HG03342 (cell line): Measurements from ENCODE around the gene QKI.

Source experiments
- ATAC-seq: cut with Tn5 transposase; IDR thresholded peaks from one replicate; pipeline ENCODE4 v1.9.1; 2021; ENCODE audit warnings: mild to moderate bottlenecking, moderate library complexity; ENCODE audit not compliant: unreplicated experiment

Gene QKI

GRCh38 chr6:163390770-163391169 is 23.7 kb upstream of the QKI start:
- ATAC-seq = no peak

GRCh38 chr6:163391985-163392384 is 22.5 kb upstream of the QKI start:
- no peak for ATAC-seq

DNA sequence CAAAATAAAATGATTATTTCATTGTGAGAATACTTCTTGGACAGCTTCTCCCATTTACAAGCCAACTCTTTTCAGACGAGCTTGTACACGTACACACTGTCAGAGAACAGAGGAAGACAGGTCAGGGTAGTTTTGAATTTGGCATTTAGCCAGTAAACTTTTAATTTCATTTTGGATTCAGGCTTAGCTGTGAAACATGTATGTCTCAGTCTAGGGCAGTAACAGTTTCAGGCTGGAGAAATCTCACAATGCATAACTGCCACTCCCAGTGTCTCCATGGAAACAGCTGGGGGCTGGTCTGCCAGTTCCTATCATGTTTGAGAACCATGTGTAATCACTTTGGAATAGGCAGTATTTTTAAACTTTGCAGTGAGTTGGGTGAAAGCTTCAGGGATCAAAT is 22.0 kb upstream of the QKI start:
- no peak for ATAC-seq

DNA sequence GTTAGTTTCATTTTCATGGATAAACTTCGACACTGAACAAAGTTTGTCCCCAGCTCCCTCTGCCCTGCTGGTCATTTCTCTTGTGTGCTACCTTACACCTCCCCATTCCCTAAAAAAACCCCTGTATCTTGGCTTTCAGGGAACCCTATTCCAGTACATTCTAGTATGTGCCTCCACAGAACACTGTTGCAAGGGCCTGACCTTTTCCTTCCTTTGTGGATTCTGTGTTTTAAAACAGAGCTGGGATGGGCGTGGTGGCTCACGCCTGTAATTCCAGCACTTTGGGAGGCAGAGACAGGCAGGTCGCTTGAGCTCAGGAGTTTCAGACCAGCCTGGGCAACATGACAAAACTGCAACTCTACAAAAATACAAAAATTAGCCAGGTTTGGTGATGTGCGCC is 20.6 kb upstream of the QKI start:
- ATAC-seq = no peak

GRCh38 chr6:163394659-163395058 is 19.9 kb upstream of the QKI start:
- no peak for ATAC-seq

- ATAC-seq = no peak
Observed at GRCh38 chr6:163395122-163395830, 19.2 kb upstream of the QKI start.

- no peak for ATAC-seq
Observed at GRCh38 chr6:163395831-163396185, 18.7 kb upstream of the QKI start.

DNA sequence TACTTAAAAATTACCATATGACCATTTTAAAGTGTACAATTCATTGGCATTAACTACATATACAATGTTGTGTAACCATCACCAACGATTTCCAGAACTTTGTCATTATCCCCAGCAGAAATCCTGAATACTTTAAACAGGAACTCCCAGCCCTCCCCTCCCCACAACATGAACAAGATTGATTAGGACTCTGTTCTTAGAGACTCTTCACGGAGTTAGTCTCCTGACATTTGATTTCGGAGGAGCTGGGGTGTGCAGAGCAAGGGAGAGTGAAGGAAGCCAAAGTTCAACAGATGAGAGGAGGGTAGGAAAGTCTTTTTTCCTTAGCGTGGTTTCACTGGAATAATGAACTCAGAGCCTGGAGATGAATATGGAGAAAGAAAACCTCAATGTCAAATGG is 17.2 kb upstream of the QKI start:
- ATAC-seq = no peak

GRCh38 chr6:163398115-163398514 is 16.4 kb upstream of the QKI start:
- no peak for ATAC-seq

GRCh38 chr6:163398815-163399214 is 15.7 kb upstream of the QKI start:
- no peak for ATAC-seq

GRCh38 chr6:163400509-163400908 is 14.0 kb upstream of the QKI start:
- ATAC-seq = no peak

DNA sequence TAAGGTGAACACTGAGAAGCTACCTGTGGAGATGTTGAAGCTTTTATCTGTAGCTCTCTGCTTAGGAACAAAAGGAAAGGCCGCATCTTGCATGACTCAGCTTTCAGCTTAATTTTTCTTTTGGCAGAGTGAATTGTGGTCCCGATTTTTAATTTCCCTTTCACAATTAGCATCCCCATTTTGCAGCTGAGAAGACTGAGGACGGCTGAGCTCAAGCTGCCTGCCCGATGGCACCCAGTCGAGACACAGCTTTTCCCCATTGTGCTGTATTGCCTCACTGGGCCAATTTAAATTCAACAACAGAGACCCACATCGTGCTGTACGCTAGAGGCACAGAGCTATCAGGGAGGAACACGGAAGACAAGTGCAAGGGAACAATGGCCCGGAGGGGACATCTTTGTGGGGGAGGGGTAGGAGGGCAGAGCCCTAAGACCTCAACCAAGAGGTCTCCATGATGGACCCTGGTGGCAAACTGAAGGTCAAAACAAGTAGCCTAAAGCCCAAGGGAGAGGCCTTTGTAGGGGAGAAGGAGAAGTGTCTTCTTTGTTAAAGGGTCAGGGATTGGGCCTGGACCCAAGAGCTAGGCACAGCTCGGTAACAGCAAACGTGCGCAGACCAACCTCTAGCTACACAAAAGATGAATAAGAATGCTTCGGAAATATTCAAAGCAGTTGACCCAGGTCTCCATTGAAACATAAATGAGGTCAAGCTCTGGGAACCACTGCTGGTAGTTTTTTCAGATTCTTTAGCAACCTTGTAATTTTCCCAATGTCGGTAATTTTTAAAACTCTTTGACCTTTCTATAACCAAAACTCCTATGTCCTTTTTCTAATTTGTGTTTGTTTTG is 13.3 kb upstream of the QKI start:
- no peak for ATAC-seq

GRCh38 chr6:163402616-163403015 is 11.9 kb upstream of the QKI start:
- ATAC-seq = no peak

DNA sequence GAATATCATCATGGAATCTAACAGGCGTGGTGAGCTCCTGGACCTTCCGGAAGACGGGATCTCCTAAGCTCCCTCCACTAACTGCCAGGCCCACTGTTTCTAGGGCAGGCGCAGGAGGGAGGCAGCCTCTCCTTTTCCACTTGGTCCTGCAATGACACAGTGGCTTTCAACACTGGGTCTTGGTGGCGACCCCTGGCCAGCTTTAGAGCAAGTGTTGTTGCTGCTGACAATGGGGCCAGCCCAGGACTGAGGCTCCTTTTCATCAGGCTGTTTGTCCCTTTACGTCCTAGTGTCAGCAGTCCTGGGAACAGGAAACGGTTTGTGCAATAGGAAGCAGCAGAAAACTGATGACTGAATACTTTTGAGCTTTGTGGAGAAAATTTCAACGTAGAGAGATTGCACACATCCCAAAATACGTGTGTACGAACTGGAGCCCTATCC is 9.7 kb upstream of the QKI start:
- no peak for ATAC-seq

GRCh38 chr6:163405412-163406309 is 8.9 kb upstream of the QKI start:
- peak; percentile 73 for ATAC-seq

- ATAC-seq = peak; percentile 6
Observed at GRCh38 chr6:163406366-163406765, 8.2 kb upstream of the QKI start.

DNA sequence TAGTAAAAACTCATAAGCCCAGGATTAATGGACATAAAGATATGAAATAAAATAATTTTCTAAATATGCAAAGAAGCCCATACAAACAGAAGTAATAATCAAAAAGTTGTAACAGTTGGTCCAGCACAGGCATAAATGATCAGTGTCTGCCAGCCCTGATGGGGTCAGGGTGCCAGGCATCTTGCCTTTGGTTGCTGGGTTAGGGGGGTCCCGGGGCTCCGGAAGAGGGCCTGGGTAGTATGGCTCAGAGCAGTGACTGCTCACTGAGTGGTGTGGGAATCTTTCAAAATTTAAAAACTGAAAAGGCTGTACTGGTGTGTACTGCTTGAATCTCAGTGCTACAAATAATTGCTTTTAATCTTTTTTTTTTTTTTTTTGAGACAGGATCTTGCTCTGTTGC is 7.7 kb upstream of the QKI start:
- no peak for ATAC-seq

GRCh38 chr6:163408352-163408991 is 6.0 kb upstream of the QKI start:
- ATAC-seq = no peak

- ATAC-seq = no peak
Observed at GRCh38 chr6:163409712-163410111, 4.8 kb upstream of the QKI start.

GRCh38 chr6:163412341-163412740 is 2.2 kb upstream of the QKI start:
- ATAC-seq = no peak

DNA sequence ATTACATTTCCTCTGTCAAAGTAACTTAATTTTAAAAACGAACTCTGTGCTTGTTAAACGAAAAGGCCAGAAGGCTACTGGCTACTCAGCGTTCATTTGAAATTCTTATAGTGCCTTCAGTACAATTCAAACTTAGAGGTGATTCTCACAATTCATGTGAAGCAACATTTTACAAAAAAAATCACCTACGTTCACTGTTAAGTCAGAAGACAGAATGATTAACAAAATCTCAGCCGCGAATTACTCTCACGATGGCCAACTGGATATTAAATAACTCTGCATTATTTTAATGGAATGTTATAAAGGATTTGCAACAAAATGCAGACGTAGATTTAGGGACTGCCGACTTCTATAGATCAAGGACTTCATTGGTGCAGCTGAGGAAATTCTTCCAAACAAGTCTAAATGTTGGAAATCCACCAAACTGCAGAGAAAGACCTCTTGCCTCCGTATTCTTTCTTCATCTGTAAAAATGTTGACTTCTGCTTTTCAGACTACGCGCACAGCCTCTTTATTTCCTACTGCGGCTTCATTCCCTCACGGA is 1.6 kb upstream of the QKI start:
- ATAC-seq = no peak
